ENCODE measurements around the gene MAP4K5.

The MAP4K5 gene

GRCh38 chr14:50425816-50426215 is 106.6 kb downstream of the MAP4K5 start:
- H3K79me2 ChIP-seq (ENCODE audit: insufficient read depth, low read length) = no peaks in the 10 kb centered on the region
- no peak for TF ChIP-seq EZH2 (IDR thresholded peaks at IDR 0.05; ENCODE audit: borderline replicate concordance, low read length)
- TF ChIP-seq CTCF (IDR thresholded peaks at IDR 0.05; ENCODE audit: low read length) = no peak
- H3K27me3 ChIP-seq (ENCODE audit: insufficient read depth, low read length) = no peaks in the 10 kb centered on the region
- no peaks in the 10 kb centered on the region for H3K9me2 ChIP-seq (ENCODE audit: low read depth, low read length)
- H3K4me3 ChIP-seq (ENCODE audit: low read depth, low read length, poor library complexity, severe bottlenecking) = no peak overlapping the region
- H3K9ac ChIP-seq (ENCODE audit: low read length) = no peak overlapping the region
- peaks cover 52% of the 10 kb centered on the region; the same call in 1 of the 2 replicates for H3K36me3 ChIP-seq (ENCODE audit: insufficient read depth, low read length)
- no peaks in the 10 kb centered on the region for H4K20me1 ChIP-seq (ENCODE audit: insufficient read depth, low read length)
- no peak overlapping the region for H3K4me2 ChIP-seq (ENCODE audit: low read length)
- no peak overlapping the region for H2AFZ ChIP-seq (ENCODE audit: low read length)
- no peaks in the 10 kb centered on the region for H3F3A ChIP-seq (ENCODE audit: insufficient read depth, low read length)
- no peak overlapping the region for H3K27ac ChIP-seq (ENCODE audit: low read depth, low read length, poor library complexity, severe bottlenecking)
- H3K4me1 ChIP-seq (ENCODE audit: insufficient read depth, low read length, severe bottlenecking) = no peaks in the 10 kb centered on the region
- H3K9me3 ChIP-seq (ENCODE audit: low read length) = no peaks in the 10 kb centered on the region

- Histone ChIP-seq H3K4me3 (ENCODE audit: low read depth, low read length, poor library complexity, severe bottlenecking) (no peak overlapping the region), H3K79me2 (ENCODE audit: insufficient read depth, low read length) (no peaks in the 10 kb centered on the region), H3K27me3 (ENCODE audit: insufficient read depth, low read length) (no peaks in the 10 kb centered on the region), H2AFZ (ENCODE audit: low read length) (no peak overlapping the region), H4K20me1 (ENCODE audit: insufficient read depth, low read length) (no peaks in the 10 kb centered on the region), H3K9ac (ENCODE audit: low read length) (no peak overlapping the region), H3K4me2 (ENCODE audit: low read length) (no peak overlapping the region), H3K4me1 (ENCODE audit: insufficient read depth, low read length, severe bottlenecking) (no peaks in the 10 kb centered on the region), H3F3A (ENCODE audit: insufficient read depth, low read length) (no peaks in the 10 kb centered on the region), H3K9me2 (ENCODE audit: low read depth, low read length) (no peaks in the 10 kb centered on the region), H3K9me3 (ENCODE audit: low read length) (no peaks in the 10 kb centered on the region), H3K27ac (ENCODE audit: low read depth, low read length, poor library complexity, severe bottlenecking) (no peak overlapping the region), H3K36me3 (ENCODE audit: insufficient read depth, low read length) (peaks cover 59% of the 10 kb centered on the region)
- no peak for TF ChIP-seq CTCF (IDR thresholded peaks at IDR 0.05; ENCODE audit: low read length)
- TF ChIP-seq EZH2 (IDR thresholded peaks at IDR 0.05; ENCODE audit: borderline replicate concordance, low read length) = no peak
These were observed 107.3 kb downstream of the MAP4K5 start for GRCh38 chr14:50425105-50425504.

- Histone ChIP-seq H3F3A (ENCODE audit: insufficient read depth, low read length) (no peaks in the 10 kb centered on the region), H3K27ac (ENCODE audit: low read depth, low read length, poor library complexity, severe bottlenecking) (no peak overlapping the region), H3K9me3 (ENCODE audit: low read length) (no peaks in the 10 kb centered on the region), H3K4me3 (ENCODE audit: low read depth, low read length, poor library complexity, severe bottlenecking) (no peak overlapping the region), H3K79me2 (ENCODE audit: insufficient read depth, low read length) (no peaks in the 10 kb centered on the region), H4K20me1 (ENCODE audit: insufficient read depth, low read length) (no peaks in the 10 kb centered on the region), H3K4me2 (ENCODE audit: low read length) (no peak overlapping the region), H2AFZ (ENCODE audit: low read length) (no peak overlapping the region), H3K27me3 (ENCODE audit: insufficient read depth, low read length) (no peaks in the 10 kb centered on the region), H3K4me1 (ENCODE audit: insufficient read depth, low read length, severe bottlenecking) (no peaks in the 10 kb centered on the region), H3K9ac (ENCODE audit: low read length) (no peak overlapping the region), H3K36me3 (ENCODE audit: insufficient read depth, low read length) (peaks cover 69% of the 10 kb centered on the region), H3K9me2 (ENCODE audit: low read depth, low read length) (no peaks in the 10 kb centered on the region)
- TF ChIP-seq CTCF (IDR thresholded peaks at IDR 0.05; ENCODE audit: low read length) = no peak
- no peak for TF ChIP-seq EZH2 (IDR thresholded peaks at IDR 0.05; ENCODE audit: borderline replicate concordance, low read length)
These were observed 108.8 kb downstream of the MAP4K5 start for GRCh38 chr14:50423529-50423928.

Measured in OCI-LY1 (cell line).